NCI-H2171 treated with DMSO at 0.1 percent for 48 hours (cell line): ENCODE results near the gene ATP1B3.
A peak's percentile ranks its signal among the peaks of the same experiment; 100 is the strongest.
"Not testable (repeated sequence)": the region's sequence is repeated elsewhere in the genome, so short reads cannot be mapped to it uniquely, and the experiment has no call there.

ENCODE experiments used
- DNase-seq: peaks from one replicate; lab custom pipeline; 2025; lab: John Stamatoyannopoulos, UW

The ATP1B3 gene

GRCh38 chr3:141876381-141876890 is at the start of gene ATP1B3:
Gene ATP1B3, plus strand, starts transcription at chr3:141876643. Its CDS starts 159 bp downstream, at chr3:141876802.
- peak; percentile 80 for DNase-seq

DNA sequence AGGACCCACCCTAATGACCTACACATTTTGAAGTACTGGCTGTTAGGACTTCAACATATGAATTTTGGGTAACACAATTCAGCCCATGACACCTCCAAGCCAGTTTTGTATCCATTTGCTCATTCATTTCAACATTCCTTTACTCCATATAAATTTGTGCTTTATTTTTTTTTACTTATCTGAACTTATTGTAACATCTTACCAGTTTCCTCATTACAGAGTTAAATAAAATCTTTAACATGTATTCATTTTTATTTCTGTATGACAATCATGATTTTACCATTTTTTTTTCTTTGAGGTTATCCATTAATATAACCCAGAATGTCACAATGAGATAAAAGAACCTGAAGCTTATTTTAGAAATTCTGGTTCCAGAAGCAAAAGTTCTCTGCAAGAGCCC is 48.0 kb upstream of the ATP1B3 start:
- no peak for DNase-seq

GRCh38 chr3:141828890-141829289 is 47.6 kb upstream of the ATP1B3 start:
- DNase-seq = peak; percentile 97

- peak; percentile 3 for DNase-seq
Measured at GRCh38 chr3:141830508-141830907, 45.9 kb upstream of the ATP1B3 start.

DNA sequence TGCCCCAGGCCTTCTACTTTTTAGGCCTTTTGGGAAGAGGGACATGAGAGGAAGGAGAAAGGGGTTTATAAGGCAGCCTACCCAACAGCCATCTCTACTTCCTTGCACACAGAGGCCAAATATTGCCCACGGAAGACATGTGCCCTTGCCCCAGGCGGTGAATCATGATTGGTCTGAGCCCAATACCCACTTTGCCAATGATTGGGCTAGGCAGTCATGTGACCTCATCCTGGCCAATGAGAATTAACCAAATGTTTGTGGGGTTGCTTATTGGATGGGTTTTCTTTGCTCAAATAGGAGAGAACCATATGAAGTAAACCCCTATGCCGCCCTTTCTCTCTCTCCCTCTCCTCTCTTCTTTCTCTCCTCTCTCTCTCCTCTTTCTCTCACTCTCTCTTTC is 42.2 kb upstream of the ATP1B3 start:
- no peak for DNase-seq

GRCh38 chr3:141835557-141836229 is 40.8 kb upstream of the ATP1B3 start:
- no peak for DNase-seq

DNA sequence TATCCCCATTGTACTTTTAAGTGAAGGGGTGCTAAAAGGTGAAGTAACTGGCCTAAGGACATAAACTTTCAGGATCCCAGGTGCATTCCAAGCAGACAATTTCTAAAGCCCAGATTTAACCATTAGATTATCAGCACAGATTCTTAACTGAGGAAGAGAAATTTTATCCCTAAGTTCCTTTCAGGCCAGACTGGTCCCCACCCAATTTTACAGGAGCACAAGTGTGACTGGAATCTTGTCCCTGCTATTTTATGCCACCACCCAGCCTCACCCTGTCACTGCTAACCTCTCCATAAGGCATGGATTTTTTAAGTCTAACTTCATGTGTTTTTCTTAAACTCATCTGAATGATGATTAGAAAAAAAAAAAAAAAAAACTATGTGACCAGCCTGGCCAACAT is 37.1 kb upstream of the ATP1B3 start:
- no peak for DNase-seq

- no peak for DNase-seq
Measured at GRCh38 chr3:141840737-141841544, 35.5 kb upstream of the ATP1B3 start.

DNA sequence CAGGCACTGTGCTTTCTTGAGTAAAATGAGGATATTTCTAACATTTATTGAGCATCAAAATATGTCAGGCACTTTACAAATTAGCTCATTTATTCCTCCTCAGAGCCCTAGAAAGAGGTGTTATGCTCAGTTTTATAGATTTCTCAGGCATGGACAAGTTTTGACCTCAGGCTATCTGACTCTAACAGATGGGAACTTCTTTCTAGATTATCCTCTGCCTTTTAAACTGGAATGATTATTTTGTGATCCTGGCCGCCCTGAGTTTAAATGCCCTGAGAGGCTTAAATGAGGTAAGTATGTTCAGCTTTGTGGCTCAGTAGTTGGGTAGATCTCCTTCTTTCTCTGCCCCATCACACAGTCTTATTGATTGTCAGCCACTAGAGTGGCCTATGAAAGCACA is 32.3 kb upstream of the ATP1B3 start:
- no peak for DNase-seq

DNA sequence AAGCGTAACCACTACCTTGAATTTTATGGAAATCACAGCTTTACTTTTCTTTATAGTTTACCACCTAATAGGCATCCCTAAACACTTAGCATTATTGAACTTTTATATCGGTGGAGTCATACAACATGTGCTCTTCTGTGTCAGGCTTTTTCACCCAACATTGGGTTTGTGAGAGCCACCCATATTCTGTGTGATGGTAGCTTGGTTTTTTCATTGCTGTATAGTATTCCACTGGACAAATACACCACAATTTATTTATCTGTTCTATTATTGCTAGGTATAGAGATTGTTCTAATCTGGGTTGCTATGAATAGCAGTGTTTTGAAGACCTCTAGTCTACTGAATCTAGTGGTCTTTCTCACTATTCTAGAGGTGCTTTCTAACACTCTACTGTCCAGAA is 31.6 kb upstream of the ATP1B3 start:
- no peak for DNase-seq

DNA sequence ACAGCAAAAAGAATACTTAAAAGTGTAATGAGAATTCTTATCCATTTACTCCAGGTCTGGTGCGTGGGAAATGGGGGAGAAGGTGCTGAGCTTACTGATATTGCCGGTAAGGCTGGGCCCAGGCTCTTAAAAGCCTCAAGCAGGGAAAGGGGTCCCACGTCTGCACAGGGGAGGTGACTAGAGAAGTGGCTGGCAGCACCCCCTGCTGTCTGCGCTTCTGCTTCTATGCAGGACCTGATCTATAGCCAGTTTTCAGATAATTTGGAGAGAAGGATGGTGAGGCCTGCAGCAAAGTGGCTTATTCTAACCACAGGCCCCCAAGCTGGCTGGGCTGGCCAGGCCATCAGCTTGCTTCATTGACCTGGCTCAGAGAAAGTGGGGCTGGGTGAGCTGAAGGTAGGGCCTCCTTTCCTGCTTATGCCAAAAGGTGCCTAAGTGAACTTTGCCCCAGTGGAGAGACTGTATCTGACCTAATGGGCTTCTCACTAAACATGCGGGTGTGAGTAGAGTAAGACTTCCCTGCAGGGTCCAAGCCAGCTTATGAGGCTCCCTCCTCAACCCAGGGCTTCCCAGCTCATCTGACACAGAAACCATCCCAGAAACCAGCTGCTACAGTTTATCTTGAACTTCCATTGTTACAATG is 30.9 kb upstream of the ATP1B3 start:
- DNase-seq = no peak

- DNase-seq = no peak
Measured at GRCh38 chr3:141846050-141846433, 30.4 kb upstream of the ATP1B3 start.

GRCh38 chr3:141848159-141848748 is 28.2 kb upstream of the ATP1B3 start:
- not testable (repeated sequence) for DNase-seq

DNA sequence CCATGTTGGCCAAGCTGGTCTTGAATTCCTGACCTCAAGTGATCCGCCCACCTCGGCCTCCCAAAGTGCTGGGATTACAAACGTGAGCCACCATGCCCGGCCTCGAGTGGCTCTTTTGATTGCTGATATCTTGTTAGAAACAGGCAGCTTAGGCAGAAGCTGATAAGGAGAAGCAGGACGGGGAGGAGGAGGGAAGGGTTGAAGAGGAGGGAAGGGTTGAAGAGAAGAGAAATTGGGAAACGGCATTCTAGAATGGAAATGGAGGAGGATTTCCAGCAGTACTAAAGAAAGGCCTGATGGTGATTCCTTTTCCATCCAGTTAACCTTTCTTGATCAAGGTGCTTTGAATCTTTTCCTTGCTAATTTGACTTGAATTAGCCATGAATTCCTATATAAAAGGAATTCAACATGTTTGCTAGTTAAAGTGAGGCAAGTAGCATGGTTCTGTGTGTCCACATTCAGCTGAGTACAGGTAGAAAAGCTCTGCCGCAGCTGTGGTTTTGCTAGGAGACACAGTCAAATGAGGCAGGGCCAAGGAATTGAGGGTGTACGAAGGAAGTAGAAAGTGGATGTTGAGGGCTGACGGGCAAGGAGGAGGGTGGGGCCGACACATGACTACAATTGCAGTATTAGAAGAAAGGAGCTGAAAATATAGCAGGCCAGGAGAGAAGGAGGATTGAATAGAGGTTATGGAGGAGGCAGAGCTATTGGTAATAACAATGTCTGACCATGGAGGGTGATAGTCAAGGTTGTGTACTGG is 27.2 kb upstream of the ATP1B3 start:
- DNase-seq = no peak

- no peak for DNase-seq
Measured at GRCh38 chr3:141851411-141851810, 25.0 kb upstream of the ATP1B3 start.

DNA sequence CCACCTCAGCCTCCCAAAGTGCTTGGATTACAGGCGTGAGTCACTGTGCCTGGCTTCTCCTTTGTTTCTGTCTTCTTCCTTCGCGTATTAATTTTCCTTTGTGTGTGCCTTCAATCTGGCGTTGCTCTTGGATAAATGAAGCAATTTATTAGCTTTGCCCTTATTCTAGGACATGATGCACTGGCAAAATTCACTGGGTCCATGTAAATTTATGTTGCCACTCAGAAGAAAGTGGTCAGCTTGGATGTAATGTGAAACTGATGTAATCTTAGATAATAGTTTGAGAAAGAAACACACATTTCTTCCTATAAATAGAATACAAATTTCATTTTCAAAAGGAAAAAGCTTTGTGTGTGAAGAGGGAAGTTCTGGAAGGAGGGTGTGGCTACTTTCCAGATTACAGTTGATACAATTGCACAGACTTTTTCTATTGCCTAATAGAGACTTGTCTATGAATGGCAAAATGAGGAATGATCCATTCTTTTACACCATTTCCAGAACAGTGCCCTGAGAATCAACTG is 23.3 kb upstream of the ATP1B3 start:
- DNase-seq = no peak

DNA sequence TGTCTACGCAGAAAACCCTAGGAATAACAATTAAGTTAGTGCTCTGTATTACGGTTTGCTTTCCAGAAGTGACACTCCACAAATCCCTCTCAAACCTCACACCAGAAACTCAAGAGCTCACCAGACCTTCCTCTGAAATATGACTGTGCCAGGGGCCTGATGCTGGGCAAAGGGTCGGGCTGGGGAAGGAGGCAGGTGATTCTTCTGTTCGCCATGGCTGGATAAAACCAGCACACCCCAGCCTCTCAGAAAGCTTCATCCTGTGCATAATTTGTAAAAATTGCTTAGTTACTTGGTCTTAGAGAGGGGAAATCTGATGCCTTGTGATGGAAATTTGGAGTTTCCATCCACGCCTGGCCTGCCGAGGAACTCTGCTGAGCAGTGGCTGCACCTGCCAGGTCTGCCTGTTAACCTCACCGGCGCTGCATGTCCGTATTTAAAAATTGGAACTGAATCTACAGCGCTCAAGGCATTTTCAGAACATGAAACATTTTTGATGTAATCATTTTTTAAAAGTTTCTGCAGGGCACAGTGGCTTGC is 22.7 kb upstream of the ATP1B3 start:
- no peak for DNase-seq

DNA sequence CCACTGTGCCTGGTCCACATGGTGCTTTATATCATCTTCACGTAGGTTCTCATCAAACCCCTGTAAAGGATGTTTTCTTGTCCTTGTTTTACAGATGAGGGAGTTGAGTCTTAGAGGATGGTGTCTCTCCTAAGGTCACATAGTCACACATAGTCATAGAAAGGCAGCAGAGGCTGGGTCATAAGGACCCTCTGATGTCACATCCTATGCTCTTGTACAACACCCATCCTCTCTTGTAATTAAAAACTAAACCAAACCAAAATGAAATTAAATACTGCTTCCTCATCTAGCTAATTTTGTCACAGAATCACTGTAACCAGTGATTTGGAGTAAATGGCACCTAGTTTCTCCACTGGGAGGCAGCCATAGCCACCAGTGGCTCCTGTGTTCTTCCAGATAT is 21.8 kb upstream of the ATP1B3 start:
- DNase-seq = no peak

GRCh38 chr3:141858312-141858711 is 18.1 kb upstream of the ATP1B3 start:
- no peak for DNase-seq

DNA sequence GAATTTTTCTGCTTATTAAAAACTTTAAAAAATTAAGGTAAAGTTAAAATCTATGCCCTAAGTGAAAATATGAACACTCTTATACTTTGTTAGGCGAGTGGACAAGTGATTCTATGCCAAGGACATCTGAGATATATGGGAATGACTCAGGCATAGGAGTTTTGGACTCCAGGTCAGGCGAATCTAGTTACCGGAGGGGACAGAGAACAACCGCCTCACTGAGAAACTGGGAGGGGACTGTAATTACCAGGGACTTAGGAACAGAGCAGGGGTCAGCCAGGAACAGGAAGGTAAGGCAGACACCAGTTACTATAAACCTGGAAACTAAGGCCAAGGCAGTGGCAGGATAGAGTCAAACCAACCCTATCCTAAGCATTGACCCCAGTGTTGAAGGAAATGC is 16.8 kb upstream of the ATP1B3 start:
- no peak for DNase-seq

DNA sequence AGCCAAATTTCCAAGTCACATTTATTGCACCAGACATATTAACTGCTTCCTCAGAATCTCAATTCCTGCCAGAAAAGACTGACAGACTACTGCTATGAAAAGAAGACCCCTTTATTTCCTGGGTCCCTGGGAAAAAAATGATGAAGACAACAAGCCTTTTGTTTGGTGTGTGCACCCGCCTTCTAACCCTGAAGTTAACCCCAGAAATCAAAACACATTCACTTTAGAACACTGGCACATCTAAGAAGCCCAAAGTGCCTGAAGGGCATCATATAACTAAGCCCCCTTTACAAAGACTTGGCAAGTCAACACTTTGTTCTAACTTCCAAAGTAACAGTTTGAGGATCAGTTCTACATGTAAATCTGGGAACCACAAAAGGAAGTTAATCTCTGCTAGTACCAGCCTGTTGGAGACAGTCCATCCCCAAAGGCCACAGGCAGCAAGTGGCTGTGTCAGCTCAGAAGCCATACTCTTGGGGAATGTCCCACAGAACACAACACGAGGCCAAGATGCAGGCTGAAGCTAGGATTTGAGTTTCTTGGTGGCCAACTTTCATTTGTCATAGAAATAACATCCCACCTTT is 16.3 kb upstream of the ATP1B3 start:
- no peak for DNase-seq
